ENCODE results near the gene ADAMTS15. TPM values are rescaled to one million over a fixed set of nuclear protein-coding genes. Genes with fewer than 3 reads are reported as not detected.

ADAMTS15 gene
- total RNA-seq, 3 donors from 2014 or later, result not detected

GRCh38 chr11:130471731-130472433 is 23.4 kb downstream of the ADAMTS15 start:
- Mint-ChIP-seq H3K36me3 (ENCODE audit: insufficient read depth) (no peaks in the 10 kb centered on the region), H3K4me1 (ENCODE audit: low read depth) (no peaks in the 10 kb centered on the region), H3K27me3 (ENCODE audit: low read depth) (no peaks in the 10 kb centered on the region), H3K9me3 (no peaks in the 10 kb centered on the region), H3K4me3 (no peak overlapping the region)
- DNase-seq (no peak), ATAC-seq (no peak)

- Mint-ChIP-seq H3K36me3 (ENCODE audit: insufficient read depth) (no peaks in the 10 kb centered on the region), H3K9me3 (no peaks in the 10 kb centered on the region), H3K4me1 (ENCODE audit: low read depth) (no peaks in the 10 kb centered on the region), H3K27me3 (ENCODE audit: low read depth) (no peaks in the 10 kb centered on the region), H3K4me3 (no peak overlapping the region)
- DNase-seq, result no peak
- ATAC-seq, result no peak
Measured at GRCh38 chr11:130472434-130472961, 24.1 kb downstream of the ADAMTS15 start.

- Mint-ChIP-seq H3K9me3 (no peaks in the 10 kb centered on the region), H3K27me3 (ENCODE audit: low read depth) (no peaks in the 10 kb centered on the region), H3K36me3 (ENCODE audit: insufficient read depth) (no peaks in the 10 kb centered on the region), H3K4me3 (no peak overlapping the region), H3K4me1 (ENCODE audit: low read depth) (no peaks in the 10 kb centered on the region)
- no peak for DNase-seq
- no peak for ATAC-seq
Measured at GRCh38 chr11:130473056-130473794, 24.8 kb downstream of the ADAMTS15 start.

- ATAC-seq (no peak), DNase-seq (no peak)
- H3K36me3 Mint-ChIP-seq (ENCODE audit: insufficient read depth), result no peaks in the 10 kb centered on the region
- H3K27me3 Mint-ChIP-seq (ENCODE audit: low read depth), result no peaks in the 10 kb centered on the region
- H3K4me1 Mint-ChIP-seq (ENCODE audit: low read depth), result no peaks in the 10 kb centered on the region
- no peaks in the 10 kb centered on the region for H3K9me3 Mint-ChIP-seq
- H3K4me3 Mint-ChIP-seq, result no peak overlapping the region
Measured at GRCh38 chr11:130473795-130474377, 25.4 kb downstream of the ADAMTS15 start.

- no peaks in the 10 kb centered on the region for H3K27me3 Mint-ChIP-seq (ENCODE audit: low read depth)
- DNase-seq (no peak), ATAC-seq (no peak)
- no peaks in the 10 kb centered on the region for H3K36me3 Mint-ChIP-seq (ENCODE audit: insufficient read depth)
- no peak overlapping the region for H3K4me3 Mint-ChIP-seq
- no peaks in the 10 kb centered on the region for H3K4me1 Mint-ChIP-seq (ENCODE audit: low read depth)
- H3K9me3 Mint-ChIP-seq, result no peaks in the 10 kb centered on the region
Measured at GRCh38 chr11:130474637-130475400, 26.4 kb downstream of the ADAMTS15 start.

- DNase-seq (no peak), ATAC-seq (no peak)
- no peaks in the 10 kb centered on the region for H3K9me3 Mint-ChIP-seq
- H3K36me3 Mint-ChIP-seq (ENCODE audit: insufficient read depth), result no peaks in the 10 kb centered on the region
- H3K27me3 Mint-ChIP-seq (ENCODE audit: low read depth), result no peaks in the 10 kb centered on the region
- no peaks in the 10 kb centered on the region for H3K4me1 Mint-ChIP-seq (ENCODE audit: low read depth)
- H3K4me3 Mint-ChIP-seq, result no peak overlapping the region
Measured at GRCh38 chr11:130475426-130476053, 27.1 kb downstream of the ADAMTS15 start.

- Mint-ChIP-seq H3K4me3 (no peak overlapping the region), H3K4me1 (ENCODE audit: low read depth) (no peaks in the 10 kb centered on the region), H3K36me3 (ENCODE audit: insufficient read depth) (no peaks in the 10 kb centered on the region)
Measured at GRCh38 chr11:130476200-130476921, 27.9 kb downstream of the ADAMTS15 start.

GRCh38 chr11:130476922-130477491 is 28.6 kb downstream of the ADAMTS15 start:
- H3K9me3 Mint-ChIP-seq, result no peaks in the 10 kb centered on the region
- no peaks in the 10 kb centered on the region for H3K27me3 Mint-ChIP-seq (ENCODE audit: low read depth)
- H3K4me1 Mint-ChIP-seq (ENCODE audit: low read depth), result no peaks in the 10 kb centered on the region
- no peak for ATAC-seq
- no peak overlapping the region for H3K4me3 Mint-ChIP-seq
- no peaks in the 10 kb centered on the region for H3K36me3 Mint-ChIP-seq (ENCODE audit: insufficient read depth)
- DNase-seq, result no peak

More at GRCh38 chr11:130476200-130476921, 27.9 kb downstream of the ADAMTS15 start:
- no peaks in the 10 kb centered on the region for H3K27me3 Mint-ChIP-seq (ENCODE audit: low read depth)
- DNase-seq (no peak), ATAC-seq (no peak)
- no peaks in the 10 kb centered on the region for H3K9me3 Mint-ChIP-seq

- ATAC-seq, result no peak
Measured at GRCh38 chr11:130477586-130478203, 29.2 kb downstream of the ADAMTS15 start.

GRCh38 chr11:130478204-130478701 is 29.8 kb downstream of the ADAMTS15 start:
- Mint-ChIP-seq H3K36me3 (ENCODE audit: insufficient read depth) (no peaks in the 10 kb centered on the region), H3K9me3 (no peaks in the 10 kb centered on the region), H3K4me3 (no peak overlapping the region), H3K27me3 (ENCODE audit: low read depth) (no peaks in the 10 kb centered on the region), H3K4me1 (ENCODE audit: low read depth) (no peaks in the 10 kb centered on the region)
- ATAC-seq (no peak), DNase-seq (no peak)

More at GRCh38 chr11:130477586-130478203, 29.2 kb downstream of the ADAMTS15 start:
- no peaks in the 10 kb centered on the region for H3K36me3 Mint-ChIP-seq (ENCODE audit: insufficient read depth)
- no peak for DNase-seq
- H3K27me3 Mint-ChIP-seq (ENCODE audit: low read depth), result no peaks in the 10 kb centered on the region
- H3K4me1 Mint-ChIP-seq (ENCODE audit: low read depth), result no peaks in the 10 kb centered on the region
- H3K4me3 Mint-ChIP-seq, result no peak overlapping the region
- H3K9me3 Mint-ChIP-seq, result no peaks in the 10 kb centered on the region

GRCh38 chr11:130478881-130479280 is 30.4 kb downstream of the ADAMTS15 start:
- H3K4me1 Mint-ChIP-seq (ENCODE audit: low read depth), result no peaks in the 10 kb centered on the region
- H3K36me3 Mint-ChIP-seq (ENCODE audit: insufficient read depth), result no peaks in the 10 kb centered on the region

GRCh38 chr11:130480186-130480585 is 31.7 kb downstream of the ADAMTS15 start:
- Mint-ChIP-seq H3K4me1 (ENCODE audit: low read depth) (no peaks in the 10 kb centered on the region), H3K36me3 (ENCODE audit: insufficient read depth) (no peaks in the 10 kb centered on the region), H3K4me3 (no peak overlapping the region), H3K9me3 (no peaks in the 10 kb centered on the region), H3K27me3 (ENCODE audit: low read depth) (no peaks in the 10 kb centered on the region)
- ATAC-seq (no peak), DNase-seq (no peak)

More at GRCh38 chr11:130478881-130479280, 30.4 kb downstream of the ADAMTS15 start:
- no peaks in the 10 kb centered on the region for H3K27me3 Mint-ChIP-seq (ENCODE audit: low read depth)
- H3K4me3 Mint-ChIP-seq, result no peak overlapping the region
- DNase-seq (no peak), ATAC-seq (no peak)
- no peaks in the 10 kb centered on the region for H3K9me3 Mint-ChIP-seq

All from activated T-cell treated with anti-CD3 and anti-CD28 coated beads, Interleukin-2, amount 50 U/mL, for 4 hours (primary cell).